Hepatocyte (in vitro differentiated cells): ENCODE measurements around the gene KRT35.

Experiments used
- EZH2 ChIP-seq: fragments of 200-600 bp; sonication (generic); IDR thresholded peaks from 2 replicates; pipeline ENCODE4 v1.6.1; 2016; ENCODE audit warnings: antibody characterized with exemption, mild to moderate bottlenecking, borderline replicate concordance
- EZH2phosphoT487 ChIP-seq: fragments of 200-600 bp; sonication (generic); IDR thresholded peaks from one replicate; pipeline ENCODE4 v1.6.1; 2018; ENCODE audit warnings: antibody characterized with exemption, mild to moderate bottlenecking, low read depth, moderate library complexity; ENCODE audit not compliant: unreplicated experiment, severe bottlenecking
- TF ChIP-seq, protein P1 (sequence below): fragments of 200-600 bp; sonication (generic); IDR thresholded peaks from 2 replicates; pipeline ENCODE4 v1.5.1; 2016; ENCODE audit warnings: antibody characterized with exemption, mild to moderate bottlenecking; ENCODE audit not compliant: poor library complexity

DNA sequence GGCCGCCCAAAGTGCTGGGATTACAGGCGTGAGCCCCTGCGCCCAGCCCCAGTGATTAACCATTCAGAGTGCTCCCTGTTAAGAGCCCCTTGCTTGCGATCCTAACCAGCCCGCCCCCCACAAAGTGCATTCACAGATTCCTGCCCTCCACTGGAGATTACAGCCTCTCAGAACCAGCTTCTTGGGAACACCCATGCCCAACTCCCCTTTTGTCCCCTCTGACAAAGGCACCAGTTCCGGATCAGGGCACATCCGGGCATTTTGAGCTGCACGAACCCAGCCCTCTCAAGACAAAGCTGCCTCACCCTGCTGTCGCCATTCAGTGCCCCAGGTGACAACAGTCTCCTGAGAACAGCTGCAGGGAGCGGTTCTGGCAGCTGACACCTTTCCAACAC is 48.0 kb upstream of the KRT35 start:
- TF ChIP-seq, protein P1, sequence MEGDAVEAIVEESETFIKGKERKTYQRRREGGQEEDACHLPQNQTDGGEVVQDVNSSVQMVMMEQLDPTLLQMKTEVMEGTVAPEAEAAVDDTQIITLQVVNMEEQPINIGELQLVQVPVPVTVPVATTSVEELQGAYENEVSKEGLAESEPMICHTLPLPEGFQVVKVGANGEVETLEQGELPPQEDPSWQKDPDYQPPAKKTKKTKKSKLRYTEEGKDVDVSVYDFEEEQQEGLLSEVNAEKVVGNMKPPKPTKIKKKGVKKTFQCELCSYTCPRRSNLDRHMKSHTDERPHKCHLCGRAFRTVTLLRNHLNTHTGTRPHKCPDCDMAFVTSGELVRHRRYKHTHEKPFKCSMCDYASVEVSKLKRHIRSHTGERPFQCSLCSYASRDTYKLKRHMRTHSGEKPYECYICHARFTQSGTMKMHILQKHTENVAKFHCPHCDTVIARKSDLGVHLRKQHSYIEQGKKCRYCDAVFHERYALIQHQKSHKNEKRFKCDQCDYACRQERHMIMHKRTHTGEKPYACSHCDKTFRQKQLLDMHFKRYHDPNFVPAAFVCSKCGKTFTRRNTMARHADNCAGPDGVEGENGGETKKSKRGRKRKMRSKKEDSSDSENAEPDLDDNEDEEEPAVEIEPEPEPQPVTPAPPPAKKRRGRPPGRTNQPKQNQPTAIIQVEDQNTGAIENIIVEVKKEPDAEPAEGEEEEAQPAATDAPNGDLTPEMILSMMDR = no peak
- TF ChIP-seq EZH2 = no peak
- no peak for TF ChIP-seq EZH2phosphoT487
